HEK293 (cell line): ENCODE measurements around the gene OR2T3.
"Not testable (repeated sequence)": the region's sequence is repeated elsewhere in the genome, so short reads cannot be mapped to it uniquely, and the experiment has no call there.

Experiments used
- CTCF ChIA-PET: fragments of 350-600 bp; formaldehyde crosslinking; extraction: SDS; loops from one replicate; lab custom pipeline; 2021; ENCODE audit warnings: antibody characterized with exemption; lab: Yijun Ruan, JAX
- POLR2A ChIA-PET: fragments of 300-600 bp; formaldehyde crosslinking; extraction: SDS; loops from one replicate; lab custom pipeline; 2020; ENCODE audit warnings: antibody characterized with exemption, inconsistent platforms; lab: Yijun Ruan, JAX
- H3K27ac ChIP-seq: fragments of 200-500 bp; sonication (Bioruptor generic); 2 replicates; pipeline ENCODE4 v1.5.1; 2014; ENCODE audit warnings: low read depth, low read length, control low read depth, inconsistent platforms; ENCODE audit errors: extremely low read depth
- H3K36me3 ChIP-seq, 2 experiments: fragments of 200-500 bp in 1 of 2; sonication (Bioruptor generic) in 1 of 2; 1 replicate in 1 of 2; 2 replicates in 1 of 2; pipeline ENCODE4 v1.5.1; 2014 to 2017; ENCODE audit warnings: inconsistent platforms in 2 of 2, low read length in 2 of 2; ENCODE audit not compliant: control insufficient read depth in 2 of 2, insufficient read depth in 1 of 2
- H3K4me1 ChIP-seq: fragments of 200-500 bp; sonication (Bioruptor generic); 2 replicates; pipeline ENCODE4 v1.5.1; 2014; ENCODE audit warnings: mild to moderate bottlenecking, low read length, inconsistent platforms; ENCODE audit not compliant: control insufficient read depth, insufficient read depth
- H3K4me3 ChIP-seq: 2 replicates; pipeline ENCODE4 v1.5.1; 2011; ENCODE audit warnings: low read depth, mild to moderate bottlenecking, control low read depth, low read length, moderate library complexity
- H3K9me3 ChIP-seq: fragments of 200-500 bp; sonication (Bioruptor generic); 2 replicates; pipeline ENCODE4 v1.5.1; 2014; ENCODE audit warnings: low read depth, low read length, inconsistent platforms; ENCODE audit not compliant: control insufficient read depth, insufficient read depth

The OR2T3 gene

GRCh38 chr1:248473051-248473450, at the start of gene OR2T3:
OR2T3 (plus strand) TSS chr1:248473351; CDS start chr1:248473351, 0 bp downstream.
- H3K9me3 ChIP-seq, CTCF ChIA-PET, H3K36me3 ChIP-seq, H3K4me1 ChIP-seq, H3K27ac ChIP-seq, H3K4me3 ChIP-seq, POLR2A ChIA-PET: not testable (repeated sequence)

- H3K9me3 ChIP-seq, H3K4me3 ChIP-seq, H3K36me3 ChIP-seq, H3K27ac ChIP-seq, CTCF ChIA-PET, POLR2A ChIA-PET, H3K4me1 ChIP-seq: not testable (repeated sequence)
These were observed 45.5 kb upstream of the OR2T3 start for GRCh38 chr1:248427526-248428191.

GRCh38 chr1:248428192-248428533, 45.0 kb upstream of the OR2T3 start:
- CTCF ChIA-PET, H3K4me1 ChIP-seq, H3K36me3 ChIP-seq, POLR2A ChIA-PET, H3K9me3 ChIP-seq, H3K4me3 ChIP-seq, H3K27ac ChIP-seq: not testable (repeated sequence)

GRCh38 chr1:248431683-248432082, 41.5 kb upstream of the OR2T3 start:
- POLR2A ChIA-PET, H3K4me1 ChIP-seq, H3K9me3 ChIP-seq, H3K36me3 ChIP-seq, H3K4me3 ChIP-seq, CTCF ChIA-PET, H3K27ac ChIP-seq: not testable (repeated sequence)

GRCh38 chr1:248432201-248432600, 41.0 kb upstream of the OR2T3 start:
- H3K9me3 ChIP-seq, H3K36me3 ChIP-seq, H3K27ac ChIP-seq, POLR2A ChIA-PET, H3K4me1 ChIP-seq, CTCF ChIA-PET, H3K4me3 ChIP-seq: not testable (repeated sequence)

GRCh38 chr1:248433811-248434415, 39.2 kb upstream of the OR2T3 start:
- H3K4me1 ChIP-seq, H3K9me3 ChIP-seq, POLR2A ChIA-PET, H3K36me3 ChIP-seq, CTCF ChIA-PET, H3K4me3 ChIP-seq, H3K27ac ChIP-seq: not testable (repeated sequence)

- H3K27ac ChIP-seq, H3K4me1 ChIP-seq, CTCF ChIA-PET, H3K4me3 ChIP-seq, H3K36me3 ChIP-seq, POLR2A ChIA-PET, H3K9me3 ChIP-seq: not testable (repeated sequence)
These were observed 38.2 kb upstream of the OR2T3 start for GRCh38 chr1:248434913-248435312.

GRCh38 chr1:248436303-248436702, 36.8 kb upstream of the OR2T3 start:
- POLR2A ChIA-PET, H3K36me3 ChIP-seq, H3K27ac ChIP-seq, H3K4me1 ChIP-seq, H3K9me3 ChIP-seq, CTCF ChIA-PET, H3K4me3 ChIP-seq: not testable (repeated sequence)

- H3K4me1 ChIP-seq, H3K36me3 ChIP-seq, H3K9me3 ChIP-seq, H3K4me3 ChIP-seq, H3K27ac ChIP-seq, CTCF ChIA-PET, POLR2A ChIA-PET: not testable (repeated sequence)
These were observed 34.5 kb upstream of the OR2T3 start for GRCh38 chr1:248438668-248439067.

- H3K36me3 ChIP-seq, H3K9me3 ChIP-seq, H3K4me1 ChIP-seq, CTCF ChIA-PET, POLR2A ChIA-PET, H3K27ac ChIP-seq, H3K4me3 ChIP-seq: not testable (repeated sequence)
These were observed 33.9 kb upstream of the OR2T3 start for GRCh38 chr1:248439283-248439682.

GRCh38 chr1:248442500-248443277, 30.5 kb upstream of the OR2T3 start:
- POLR2A ChIA-PET, H3K9me3 ChIP-seq, CTCF ChIA-PET, H3K36me3 ChIP-seq, H3K4me1 ChIP-seq, H3K27ac ChIP-seq, H3K4me3 ChIP-seq: not testable (repeated sequence)
